GM21515 (cell line): ENCODE data around the gene MYO18B.

ENCODE experiments used
- ATAC-seq: cut with Tn5 transposase; IDR thresholded peaks from one replicate; pipeline ENCODE4 v1.9.1; 2021; ENCODE audit not compliant: unreplicated experiment

The MYO18B gene

GRCh38 chr22:25933158-25933788 is 191.3 kb downstream of the MYO18B start:
- ATAC-seq: no peak

GRCh38 chr22:25935266-25936058 is 193.5 kb downstream of the MYO18B start:
- no peak for ATAC-seq

GRCh38 chr22:25938151-25938550 is 196.2 kb downstream of the MYO18B start:
- no peak for ATAC-seq

- no peak for ATAC-seq
Observed at GRCh38 chr22:25939384-25939783, 197.4 kb downstream of the MYO18B start.

GRCh38 chr22:25940479-25940878 is 198.5 kb downstream of the MYO18B start:
- no peak for ATAC-seq

- ATAC-seq: no peak
Observed at GRCh38 chr22:25941365-25941960, 199.5 kb downstream of the MYO18B start.

GRCh38 chr22:25942115-25942855 is 200.3 kb downstream of the MYO18B start:
- ATAC-seq: no peak

- no peak for ATAC-seq
Observed at GRCh38 chr22:25942856-25943411, 200.9 kb downstream of the MYO18B start.

GRCh38 chr22:25950111-25950510 is 208.1 kb downstream of the MYO18B start:
- ATAC-seq: no peak

GRCh38 chr22:25953276-25953675 is 211.3 kb downstream of the MYO18B start:
- no peak for ATAC-seq

GRCh38 chr22:25953919-25954318 is 211.9 kb downstream of the MYO18B start:
- ATAC-seq: no peak

GRCh38 chr22:25955323-25955722 is 213.3 kb downstream of the MYO18B start:
- ATAC-seq: no peak

- ATAC-seq: no peak
Observed at GRCh38 chr22:25956801-25957200, 214.8 kb downstream of the MYO18B start.

GRCh38 chr22:25959818-25960774 is 218.1 kb downstream of the MYO18B start:
- no peak for ATAC-seq

- ATAC-seq: no peak
Observed at GRCh38 chr22:25961699-25962098, 219.7 kb downstream of the MYO18B start.

GRCh38 chr22:25962711-25963110 is 220.7 kb downstream of the MYO18B start:
- no peak for ATAC-seq

GRCh38 chr22:25964961-25965730 is 223.2 kb downstream of the MYO18B start:
- ATAC-seq: no peak

- no peak for ATAC-seq
Observed at GRCh38 chr22:25966448-25966913, 224.5 kb downstream of the MYO18B start.

GRCh38 chr22:25969286-25969685 is 227.3 kb downstream of the MYO18B start:
- no peak for ATAC-seq
